Neural progenitor cell (in vitro differentiated cells): ENCODE data around the gene ZMIZ1.

Source experiments
- EZH2 ChIP-seq: fragments of 200-600 bp; sonication (generic); IDR thresholded peaks from 2 replicates; pipeline ENCODE4 v1.6.1; 2017; ENCODE audit warnings: antibody characterized with exemption, mild to moderate bottlenecking, moderate library complexity
- EZH2phosphoT487 ChIP-seq: fragments of 200-600 bp; sonication (generic); IDR thresholded peaks from 2 replicates; pipeline ENCODE4 v1.6.1; 2017; ENCODE audit warnings: antibody characterized with exemption
- TF ChIP-seq, protein P1 (sequence below): fragments of 200-600 bp; sonication (generic); IDR thresholded peaks from 2 replicates; pipeline ENCODE4 v1.5.1; 2017; ENCODE audit warnings: antibody characterized with exemption, mild to moderate bottlenecking

DNA sequence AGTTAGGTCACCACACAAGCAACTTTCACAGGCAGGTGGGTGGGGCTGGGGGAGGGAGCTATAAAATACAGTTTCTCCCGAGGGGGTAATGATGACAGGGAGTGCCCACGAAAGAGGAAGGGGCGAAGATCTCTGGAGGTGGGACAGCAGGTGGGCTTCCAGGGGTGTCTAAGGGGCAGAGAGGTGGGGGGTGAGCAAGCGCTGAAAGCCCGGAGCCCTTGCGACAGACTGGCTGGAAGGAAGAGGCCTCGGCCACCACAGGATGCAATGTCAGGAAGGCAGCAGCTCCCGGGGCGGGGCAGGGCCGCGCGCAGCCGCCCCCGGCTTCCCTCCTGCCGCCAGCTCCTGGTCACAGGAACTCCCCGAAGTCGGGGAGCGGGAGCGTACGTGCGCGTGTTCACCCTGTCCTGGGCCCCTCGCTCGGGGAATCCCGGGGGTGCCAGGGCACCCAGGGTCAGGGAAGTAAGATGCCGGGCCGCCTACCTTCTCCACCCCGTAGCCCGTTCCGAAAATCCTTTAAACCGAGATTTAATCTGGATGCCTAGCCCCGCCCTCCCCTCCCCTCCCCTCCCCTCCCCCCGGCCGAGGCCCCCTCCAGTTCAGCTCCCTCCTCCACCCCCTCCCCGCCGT, 173.3 kb downstream of the ZMIZ1 start:
- TF ChIP-seq, protein P1, sequence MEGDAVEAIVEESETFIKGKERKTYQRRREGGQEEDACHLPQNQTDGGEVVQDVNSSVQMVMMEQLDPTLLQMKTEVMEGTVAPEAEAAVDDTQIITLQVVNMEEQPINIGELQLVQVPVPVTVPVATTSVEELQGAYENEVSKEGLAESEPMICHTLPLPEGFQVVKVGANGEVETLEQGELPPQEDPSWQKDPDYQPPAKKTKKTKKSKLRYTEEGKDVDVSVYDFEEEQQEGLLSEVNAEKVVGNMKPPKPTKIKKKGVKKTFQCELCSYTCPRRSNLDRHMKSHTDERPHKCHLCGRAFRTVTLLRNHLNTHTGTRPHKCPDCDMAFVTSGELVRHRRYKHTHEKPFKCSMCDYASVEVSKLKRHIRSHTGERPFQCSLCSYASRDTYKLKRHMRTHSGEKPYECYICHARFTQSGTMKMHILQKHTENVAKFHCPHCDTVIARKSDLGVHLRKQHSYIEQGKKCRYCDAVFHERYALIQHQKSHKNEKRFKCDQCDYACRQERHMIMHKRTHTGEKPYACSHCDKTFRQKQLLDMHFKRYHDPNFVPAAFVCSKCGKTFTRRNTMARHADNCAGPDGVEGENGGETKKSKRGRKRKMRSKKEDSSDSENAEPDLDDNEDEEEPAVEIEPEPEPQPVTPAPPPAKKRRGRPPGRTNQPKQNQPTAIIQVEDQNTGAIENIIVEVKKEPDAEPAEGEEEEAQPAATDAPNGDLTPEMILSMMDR = no peak
- TF ChIP-seq EZH2 (no peak), EZH2phosphoT487 (no peak)
